ENCODE results near the gene UBE2E1. TPM values are rescaled to one million over a fixed set of nuclear protein-coding genes. Genes with fewer than 3 reads are reported as not detected.

The UBE2E1 gene
- total and polyA plus RNA-seq, 2 experiments from 2014 or later = 9.0 to 65.3 TPM

- DNase-seq = no peak
- 47 to 69% methylated on average over 1 of the region's 1 CpG for WGBS, 2 experiments (ENCODE audit: low coverage in 1 of 2, low lambda C conversion rate in 2 of 2, missing lambda C conversion rate in 2 of 2)
- H3K36me3 ChIP-seq (ENCODE audit: low read depth) = no peaks in the 10 kb centered on the region
- H3K4me2 ChIP-seq (ENCODE audit: unreplicated experiment) = no peak overlapping the region
- no peak overlapping the region for H3K4me3 ChIP-seq
- H3K4me1 ChIP-seq (ENCODE audit: insufficient read depth) = no peaks in the 10 kb centered on the region
- TF ChIP-seq EZH2phosphoT487 (IDR thresholded peaks at IDR 0.05; ENCODE audit: insufficient read depth, low read depth) (no peak), EZH2 (IDR thresholded peaks at IDR 0.05; ENCODE audit: insufficient read depth, poor library complexity, severe bottlenecking) (no peak)
- H3F3A ChIP-seq (ENCODE audit: insufficient read depth) = no peaks in the 10 kb centered on the region
- H3K27me3 ChIP-seq (replicated peaks; ENCODE audit: insufficient read depth) = no peaks in the 10 kb centered on the region
- no peaks in the 10 kb centered on the region; the same call in 1 of the 2 replicates for H4K20me1 ChIP-seq (ENCODE audit: insufficient read depth)
- peaks cover 98% of the 10 kb centered on the region for H3K79me2 ChIP-seq (ENCODE audit: insufficient read depth)
- in situ Hi-C loops (cut with MboI) = no loop called here
- H2AFZ ChIP-seq = no peak overlapping the region
- no peaks in the 10 kb centered on the region for H3K9me3 ChIP-seq (ENCODE audit: low read depth)
- H3K9ac ChIP-seq = no peak overlapping the region
- no peaks in the 10 kb centered on the region for H3K9me2 ChIP-seq (ENCODE audit: insufficient read depth)
- H3K27ac ChIP-seq = no peak overlapping the region
Observed at GRCh38 chr3:23826382-23827064, 20.8 kb downstream of the UBE2E1 start.

- no peaks in the 10 kb centered on the region for H3K36me3 ChIP-seq (ENCODE audit: low read depth)
- H3K4me3 ChIP-seq = no peak overlapping the region
- in situ Hi-C loops (cut with MboI) = no loop called here
- no peaks in the 10 kb centered on the region for H3K4me1 ChIP-seq (ENCODE audit: insufficient read depth)
- H3K9me2 ChIP-seq (ENCODE audit: insufficient read depth) = no peaks in the 10 kb centered on the region
- no peaks in the 10 kb centered on the region for H3K9me3 ChIP-seq (ENCODE audit: low read depth)
- H3K9ac ChIP-seq = no peak overlapping the region
- no peak overlapping the region for H2AFZ ChIP-seq
- WGBS, 2 experiments (ENCODE audit: low coverage in 1 of 2, low lambda C conversion rate in 2 of 2, missing lambda C conversion rate in 2 of 2) = 84 to 86% methylated on average over 5 of the region's 5 CpGs
- H3K27ac ChIP-seq = no peak overlapping the region
- H4K20me1 ChIP-seq (ENCODE audit: insufficient read depth) = no peaks in the 10 kb centered on the region; the same call in 1 of the 2 replicates
- no peak overlapping the region for H3K4me2 ChIP-seq (ENCODE audit: unreplicated experiment)
- no peak for TF ChIP-seq EZH2 (IDR thresholded peaks at IDR 0.05; ENCODE audit: insufficient read depth, poor library complexity, severe bottlenecking)
- no peak for TF ChIP-seq EZH2phosphoT487 (IDR thresholded peaks at IDR 0.05; ENCODE audit: insufficient read depth, low read depth)
- no peaks in the 10 kb centered on the region for H3K27me3 ChIP-seq (replicated peaks; ENCODE audit: insufficient read depth)
- DNase-seq = no peak
- no peaks in the 10 kb centered on the region for H3F3A ChIP-seq (ENCODE audit: insufficient read depth)
- peaks cover 99% of the 10 kb centered on the region for H3K79me2 ChIP-seq (ENCODE audit: insufficient read depth)
Observed at GRCh38 chr3:23829242-23829934, 23.6 kb downstream of the UBE2E1 start.

- Histone ChIP-seq H3K9ac (no peak overlapping the region), H3K4me3 (no peak overlapping the region), H3K9me2 (ENCODE audit: insufficient read depth) (no peaks in the 10 kb centered on the region), H3K9me3 (ENCODE audit: low read depth) (no peaks in the 10 kb centered on the region), H3K27me3 (replicated peaks; ENCODE audit: insufficient read depth) (no peaks in the 10 kb centered on the region), H3K4me1 (ENCODE audit: insufficient read depth) (no peaks in the 10 kb centered on the region), H3K79me2 (ENCODE audit: insufficient read depth) (peaks cover 99% of the 10 kb centered on the region), H3K27ac (no peak overlapping the region), H2AFZ (no peak overlapping the region), H4K20me1 (ENCODE audit: insufficient read depth) (peaks cover 4% of the 10 kb centered on the region; the same call in 1 of the 2 replicates), H3F3A (ENCODE audit: insufficient read depth) (peaks cover 4% of the 10 kb centered on the region; the same call in 1 of the 2 replicates), H3K4me2 (ENCODE audit: unreplicated experiment) (no peak overlapping the region), H3K36me3 (ENCODE audit: low read depth) (no peaks in the 10 kb centered on the region)
- 75 to 90% methylated on average over 5 of the region's 5 CpGs for WGBS, 2 experiments (ENCODE audit: low coverage in 1 of 2, low lambda C conversion rate in 2 of 2, missing lambda C conversion rate in 2 of 2)
- in situ Hi-C loops (cut with MboI) = no loop called here
- DNase-seq = no peak
- TF ChIP-seq EZH2 (IDR thresholded peaks at IDR 0.05; ENCODE audit: insufficient read depth, poor library complexity, severe bottlenecking) (no peak), EZH2phosphoT487 (IDR thresholded peaks at IDR 0.05; ENCODE audit: insufficient read depth, low read depth) (no peak)
Observed at GRCh38 chr3:23830869-23831484, 25.2 kb downstream of the UBE2E1 start.

- Histone ChIP-seq H4K20me1 (ENCODE audit: insufficient read depth) (peaks cover 11% of the 10 kb centered on the region), H2AFZ (no peak overlapping the region), H3K4me2 (ENCODE audit: unreplicated experiment) (no peak overlapping the region), H3K9me3 (ENCODE audit: low read depth) (no peaks in the 10 kb centered on the region), H3K27me3 (replicated peaks; ENCODE audit: insufficient read depth) (no peaks in the 10 kb centered on the region), H3K27ac (no peak overlapping the region), H3K4me3 (no peak overlapping the region), H3K4me1 (ENCODE audit: insufficient read depth) (no peaks in the 10 kb centered on the region), H3K36me3 (ENCODE audit: low read depth) (no peaks in the 10 kb centered on the region), H3K9ac (no peak overlapping the region), H3K79me2 (ENCODE audit: insufficient read depth) (peaks cover 99% of the 10 kb centered on the region), H3K9me2 (ENCODE audit: insufficient read depth) (no peaks in the 10 kb centered on the region), H3F3A (ENCODE audit: insufficient read depth) (peaks cover 4% of the 10 kb centered on the region; the same call in 1 of the 2 replicates)
- no peak for DNase-seq
- in situ Hi-C loops (cut with MboI) = no loop called here
- TF ChIP-seq EZH2 (IDR thresholded peaks at IDR 0.05; ENCODE audit: insufficient read depth, poor library complexity, severe bottlenecking) (no peak), EZH2phosphoT487 (IDR thresholded peaks at IDR 0.05; ENCODE audit: insufficient read depth, low read depth) (no peak)
- WGBS, 2 experiments (ENCODE audit: low coverage in 1 of 2, low lambda C conversion rate in 2 of 2, missing lambda C conversion rate in 2 of 2) = 88 to 94% methylated on average over 9 of the region's 9 CpGs
Observed at GRCh38 chr3:23831517-23832394, 26.0 kb downstream of the UBE2E1 start.

Data from GM23248 (cell line).